Left colon (tissue), 2 donors: ENCODE results near the gene SHB. TPM values are rescaled to one million over a fixed set of nuclear protein-coding genes. Genes with fewer than 3 reads are reported as not detected.

Experiments
- ATAC-seq: fragments of 200-7000 bp; cut with Tn5 transposase; one replicate; pipeline ENCODE4 v1.9.1; 2020; ENCODE audit warnings: mild to moderate bottlenecking, moderate library complexity
- DNase-seq, 2 donors: peaks; one replicate each; pipeline ENCODE4 v3.0.0-alpha.2; 2020
- intact Hi-C, 2 donors: fragments of 100-400 bp; cut with DNase I in 1 of 2; cut with micrococcal nuclease in 1 of 2; formaldehyde crosslinking; loops; one replicate each; pipeline versions ENCODE4 v1.11.2 to v1.14.0; 2022; cut with DNase I, micrococcal nuclease
- total RNA-seq, 2 donors: library from RNA; stranded (reverse); fragmentation: NEBNext Ultra II Directional; extraction: Animal tissue kit (Norgen Biotek cat#: 25700); gene quantifications; one replicate each; pipeline ENCODE4 v1.2.1, GENCODE V29; 2021
- donor health status: DM: no; HTN: no; CAD: no.
- donor health status: DM: yes; HTN: yes; CAD: no.

SHB gene
- total RNA-seq, 2 donors from 2014 or later = 19.6 to 26.2 TPM

DNA sequence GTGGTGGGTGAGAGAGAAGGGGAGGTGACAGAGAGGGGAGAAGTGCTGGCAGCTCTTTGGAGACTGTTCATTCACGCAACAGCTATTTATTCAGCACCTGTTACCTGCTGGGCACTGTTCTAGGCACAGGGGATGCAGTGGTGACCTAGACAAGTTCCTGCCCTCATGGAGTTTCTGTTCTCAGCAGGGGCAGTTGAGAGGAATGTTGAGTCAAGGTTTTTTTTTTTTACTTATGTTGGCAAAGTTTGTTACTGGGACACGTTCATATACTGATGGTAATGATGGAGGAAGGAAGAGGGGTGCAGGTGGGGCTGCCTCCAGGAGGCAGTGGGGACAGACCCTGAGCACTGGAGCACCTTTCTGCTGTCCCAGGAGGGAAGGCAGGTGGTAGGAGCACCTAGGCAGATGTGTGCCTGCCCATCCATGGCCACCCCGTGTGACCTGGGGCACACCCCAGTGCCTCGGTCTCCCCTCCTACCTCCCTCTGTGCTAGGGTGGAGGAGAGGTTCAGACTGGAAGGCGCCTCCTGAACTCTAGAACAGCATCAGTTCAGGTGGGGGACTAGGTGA, 115.7 kb downstream of the SHB start:
- intact Hi-C loops = no loop called here
- no peak for ATAC-seq

GRCh38 chr9:37952731-37953130, 116.3 kb downstream of the SHB start:
- no peak for ATAC-seq
- intact Hi-C loops = no loop called here
- DNase-seq = no peak

More for the DNA sequence above, 115.7 kb downstream of the SHB start:
- DNase-seq = no peak

- DNase-seq (no peak), ATAC-seq (no peak)
- intact Hi-C loops = no loop called here
Measured at GRCh38 chr9:37951671-37952449, 117.2 kb downstream of the SHB start.

GRCh38 chr9:37950561-37950960, 118.5 kb downstream of the SHB start:
- intact Hi-C loops = no loop called here
- ATAC-seq (no peak), DNase-seq (no peak)

- intact Hi-C loops = no loop called here
- DNase-seq (no peak), ATAC-seq (no peak)
Measured at GRCh38 chr9:37949576-37949975, 119.5 kb downstream of the SHB start.

DNA sequence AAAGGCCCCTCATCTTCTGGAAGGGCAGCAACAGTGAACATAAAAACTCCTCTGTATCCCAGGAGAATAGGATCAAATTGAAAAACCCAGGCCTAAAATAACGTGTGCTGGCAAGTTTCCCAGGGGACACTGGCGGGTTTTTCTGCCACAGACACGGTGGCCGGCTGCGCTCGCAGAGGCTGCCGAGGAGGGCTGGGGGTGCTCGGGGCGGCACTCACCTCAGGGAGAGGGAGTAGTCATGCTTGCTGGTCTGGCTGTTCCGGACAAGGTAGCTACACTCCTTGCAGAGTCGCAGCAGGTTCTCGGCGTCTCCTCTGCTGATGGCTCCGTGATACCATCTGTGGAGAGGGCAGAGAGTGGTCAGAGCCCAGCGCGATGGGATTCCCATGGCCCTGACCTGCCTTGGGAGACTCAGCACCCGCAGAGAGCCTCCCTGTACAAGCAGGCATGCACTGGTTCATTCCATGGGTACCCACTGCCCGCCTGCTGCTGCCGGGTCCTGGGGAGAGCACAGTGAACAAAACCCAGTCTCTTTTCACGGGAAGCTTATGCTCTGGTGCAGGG, 120.5 kb downstream of the SHB start:
- intact Hi-C loops = no loop called here
- no peak for ATAC-seq
- no peak for DNase-seq

- DNase-seq (no peak), ATAC-seq (no peak)
- intact Hi-C loops = no loop called here
Measured at GRCh38 chr9:37947977-37948376, 121.0 kb downstream of the SHB start.

GRCh38 chr9:37947471-37947870, 121.6 kb downstream of the SHB start:
- ATAC-seq (no peak), DNase-seq (no peak)
- intact Hi-C loops = no loop called here

GRCh38 chr9:37946971-37947370, 122.1 kb downstream of the SHB start:
- intact Hi-C loops = no loop called here
- no peak for DNase-seq
- ATAC-seq = no peak

DNA sequence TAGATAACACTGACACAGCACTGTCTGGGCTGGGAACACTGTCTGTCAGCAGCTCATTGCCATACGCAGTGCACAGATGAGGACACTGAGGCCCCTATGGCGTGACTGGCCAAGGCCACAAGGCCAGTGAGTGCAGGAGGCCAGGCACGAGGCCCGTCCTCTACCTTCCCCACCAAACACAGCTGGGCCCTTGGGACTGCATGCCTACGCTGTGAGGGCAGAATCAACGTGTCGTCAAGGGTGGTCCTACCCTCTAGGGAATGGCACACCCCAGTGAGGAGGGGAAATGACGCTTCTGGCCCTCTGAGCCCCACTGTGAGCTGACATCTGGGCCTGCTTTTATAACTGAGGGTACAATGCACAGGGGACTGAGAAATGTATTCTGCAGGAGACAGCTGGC, 123.0 kb downstream of the SHB start:
- intact Hi-C loops = no loop called here
- no peak for ATAC-seq
- no peak for DNase-seq

DNA sequence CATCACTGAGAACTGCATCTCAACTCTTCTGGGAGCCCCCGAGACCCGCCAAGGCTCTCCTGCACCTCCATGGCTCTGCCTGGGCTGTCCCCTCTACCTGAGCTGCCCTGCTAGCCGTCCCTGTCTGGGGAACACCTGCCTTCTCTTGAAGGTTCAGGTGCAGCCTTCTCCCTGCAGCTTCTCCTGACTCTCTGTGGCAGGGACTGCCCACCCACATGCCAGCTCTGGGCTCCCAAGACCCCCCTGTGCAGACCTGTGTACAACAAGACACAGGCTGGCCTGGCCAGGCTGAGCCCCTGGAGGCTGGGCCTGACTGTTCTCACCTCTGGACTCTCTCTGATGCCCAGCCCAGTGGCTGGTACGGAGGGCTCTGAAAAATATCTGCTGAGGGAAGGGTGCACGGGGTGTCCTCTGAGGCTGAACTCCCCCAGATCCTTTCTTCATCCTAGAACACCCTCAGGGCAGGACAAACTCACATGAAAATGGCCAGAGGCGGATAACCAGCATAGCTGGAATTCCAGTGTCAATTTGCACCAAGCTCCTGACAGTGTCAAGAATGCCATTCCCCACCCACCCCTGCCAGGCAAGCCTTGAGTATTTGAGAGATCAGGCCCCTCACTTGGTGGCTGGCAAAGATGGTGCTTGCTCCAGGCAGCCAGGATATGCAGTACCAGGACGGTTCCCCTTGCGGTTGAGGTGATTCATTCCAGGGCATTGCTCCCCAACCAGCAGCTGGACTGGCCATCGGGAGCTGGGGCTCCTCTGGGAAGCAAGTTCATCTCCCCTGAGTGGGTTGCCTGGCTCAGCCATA, 124.2 kb downstream of the SHB start:
- intact Hi-C loops = no loop called here
- ATAC-seq = no peak

DNA sequence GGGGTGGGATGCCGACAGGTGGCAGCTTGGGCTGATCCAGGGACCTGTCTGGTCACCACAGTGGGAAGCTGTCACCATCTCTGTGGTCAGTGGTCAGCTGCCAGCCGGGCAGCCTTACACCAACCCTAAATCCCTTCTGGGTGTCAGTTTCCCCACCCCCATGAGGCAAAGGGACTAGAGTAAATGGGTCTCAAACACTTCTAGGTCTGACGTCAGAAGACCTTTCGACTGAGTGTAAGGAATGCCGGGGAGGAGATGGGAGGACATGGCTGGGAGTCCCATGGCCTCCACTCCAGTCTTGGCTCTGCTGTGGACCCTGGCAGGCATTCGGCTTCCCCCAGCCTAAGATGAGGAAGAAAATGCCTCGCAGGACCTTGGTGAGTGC, 124.8 kb downstream of the SHB start:
- ATAC-seq = no peak
- intact Hi-C loops = no loop called here

More for the DNA sequence above, 124.2 kb downstream of the SHB start:
- no peak for DNase-seq

DNA sequence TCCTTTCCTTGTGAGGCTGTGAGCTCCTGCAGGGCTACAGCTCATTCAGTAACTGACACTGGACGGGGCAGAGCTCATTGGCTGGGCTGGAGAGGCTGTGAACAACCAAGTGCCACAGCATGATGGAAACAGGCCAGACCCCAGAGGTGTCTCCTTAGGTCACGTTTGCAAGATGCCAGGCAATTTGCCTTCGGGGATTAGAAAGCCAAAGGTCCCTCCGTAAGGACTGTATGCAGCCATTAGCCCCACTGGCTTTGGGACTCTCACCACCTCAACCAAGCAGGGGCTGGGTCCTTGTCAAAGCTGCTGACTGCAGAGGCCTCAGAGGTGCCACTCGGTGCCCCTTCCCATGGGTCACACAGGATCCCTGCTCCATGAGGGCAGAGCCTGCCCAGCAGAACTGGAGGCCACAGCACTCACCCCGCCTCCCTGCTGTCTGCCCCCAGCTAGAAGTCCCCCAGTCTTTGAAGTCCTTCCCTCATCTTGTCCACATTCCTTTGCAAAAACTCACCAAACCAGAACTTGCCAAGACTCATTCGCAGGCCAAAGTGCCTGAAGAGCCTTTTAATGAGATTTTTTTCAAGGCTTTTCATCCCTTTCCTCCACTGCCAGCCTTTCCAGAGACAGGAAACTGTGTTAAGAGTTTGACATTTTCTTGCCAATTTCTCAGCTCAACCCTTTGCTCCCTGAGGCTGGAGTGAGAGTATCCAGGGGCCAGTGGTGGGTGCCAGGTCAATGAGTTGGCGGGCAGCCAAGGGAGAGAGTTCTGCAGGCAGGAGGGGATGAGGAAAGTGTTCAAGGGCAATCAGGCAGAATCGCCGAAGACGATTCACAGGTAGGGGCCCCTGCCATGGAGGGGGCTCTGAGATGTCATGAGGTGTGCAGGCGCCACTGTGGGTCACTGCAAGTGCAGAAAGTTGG, 125.4 kb downstream of the SHB start:
- no peak for ATAC-seq

More for the DNA sequence above, 124.8 kb downstream of the SHB start:
- DNase-seq = no peak

DNA sequence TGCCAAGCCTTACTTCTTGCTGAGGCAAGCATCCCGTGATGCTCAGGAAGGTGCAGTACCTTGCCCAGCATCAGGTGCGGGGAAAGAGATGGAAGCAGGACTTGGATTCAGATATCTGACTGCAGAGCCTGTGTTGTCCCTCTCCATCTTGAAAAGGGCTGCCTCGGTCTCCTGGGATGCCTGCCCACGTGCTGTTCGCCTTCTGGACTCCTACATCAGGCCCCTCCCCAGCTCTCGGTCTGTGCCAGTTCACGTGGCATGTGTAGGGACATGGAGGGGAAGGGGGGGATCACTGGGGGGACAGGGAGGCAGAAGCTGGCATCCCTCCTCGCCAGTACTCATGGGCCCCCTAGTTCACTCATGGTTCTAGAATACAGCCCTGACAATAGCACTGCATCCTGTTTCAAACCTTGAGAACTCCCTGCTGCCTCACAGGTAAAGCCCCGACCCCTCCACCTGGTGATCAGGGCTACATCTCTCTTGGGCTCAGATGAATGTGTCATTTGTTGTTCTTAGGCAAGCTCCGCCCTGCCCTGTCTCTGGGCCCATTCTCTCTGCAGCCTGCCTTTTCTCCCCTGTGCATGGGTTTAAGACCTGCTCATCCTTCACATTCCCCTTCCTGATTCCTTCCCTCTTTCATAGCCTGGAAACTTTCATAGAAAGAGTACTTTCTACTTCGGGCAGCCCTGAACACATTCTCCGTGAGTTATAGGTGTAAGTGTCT, 126.2 kb downstream of the SHB start:
- DNase-seq = no peak
- intact Hi-C loops = no loop called here
- no peak for ATAC-seq

More for the DNA sequence above, 125.4 kb downstream of the SHB start:
- DNase-seq = no peak
- intact Hi-C loops = no loop called here

- intact Hi-C loops = no loop called here
- ATAC-seq (no peak), DNase-seq (no peak)
Measured at GRCh38 chr9:37941253-37941652, 127.8 kb downstream of the SHB start.

- DNase-seq (no peak), ATAC-seq (no peak)
- intact Hi-C loops = no loop called here
Measured at GRCh38 chr9:37939575-37940095, 129.4 kb downstream of the SHB start.

DNA sequence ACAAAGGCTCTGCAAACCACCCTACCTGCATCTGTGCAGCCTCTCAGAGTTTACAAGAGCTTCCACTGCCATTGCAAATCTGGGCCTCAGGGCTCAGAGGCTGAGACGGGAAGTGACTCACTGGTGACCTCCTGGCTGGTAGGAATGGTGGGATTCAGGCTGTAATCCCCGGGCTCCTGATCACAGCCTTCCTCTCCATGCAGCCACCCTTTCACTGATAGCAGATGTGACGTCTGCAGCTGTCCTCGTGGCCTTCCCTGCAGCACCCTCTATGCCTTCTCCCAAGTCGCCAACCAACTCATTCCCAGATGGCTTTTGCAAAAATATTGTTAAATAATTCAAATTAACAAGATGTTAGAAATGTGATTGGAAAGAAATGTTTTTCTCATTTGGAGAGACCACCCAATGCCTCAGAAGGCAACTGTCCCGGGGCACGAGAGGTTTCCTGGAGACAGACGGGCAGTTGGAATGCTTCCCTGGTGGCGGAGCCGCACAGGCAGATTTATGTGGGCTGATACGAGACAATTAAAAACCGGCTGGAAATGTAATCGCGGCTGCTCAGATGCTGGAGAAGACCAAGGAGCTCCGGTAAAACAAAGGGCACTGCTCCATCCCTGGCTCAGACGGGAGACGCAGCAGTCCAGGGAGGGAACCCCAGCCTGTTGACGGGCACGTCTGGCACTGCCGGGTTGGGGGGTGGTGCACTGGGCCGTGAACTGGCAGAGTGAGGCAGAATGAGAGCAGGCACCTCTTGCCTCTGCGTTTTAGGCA, 130.7 kb downstream of the SHB start:
- no peak for ATAC-seq
- intact Hi-C loops = no loop called here
- DNase-seq = no peak
